Common myeloid progenitor, CD34-positive (primary cell): Measurements from ENCODE around the gene CFAP251.

Experiments
- CTCF ChIA-PET: fragments of 350-600 bp; sonication (Branson Sonifier 250); formaldehyde crosslinking; loops from one replicate; lab custom pipeline; 2021; ENCODE audit warnings: antibody characterized with exemption; lab: Charles Lee
- POLR2A ChIA-PET: fragments of 350-600 bp; sonication (Branson Sonifier 250); formaldehyde crosslinking; loops from one replicate; lab custom pipeline; 2021; ENCODE audit warnings: antibody characterized with exemption; lab: Charles Lee
- DNase-seq, 3 donors: peaks; one replicate each; pipeline versions ENCODE4 v3.0.0 to v3.0.0-alpha.2; 2013
- H3K27ac ChIP-seq, 2 experiments: 1 replicate in 1 of 2; 2 replicates in 1 of 2; pipeline ENCODE4 v1.7.0; 2013; ENCODE audit warnings: inconsistent platforms in 2 of 2, low read length in 2 of 2, mild to moderate bottlenecking in 2 of 2, low read depth in 1 of 2, moderate library complexity in 1 of 2; ENCODE audit not compliant: severe bottlenecking in 2 of 2, insufficient read depth in 1 of 2, poor library complexity in 1 of 2
- H3K27me3 ChIP-seq, 5 experiments: replicated peaks in 2 of 5; 1 replicate in 3 of 5; 2 replicates in 2 of 5; pipeline versions ENCODE4 v1.6.1 to v1.7.0; 2013; ENCODE audit warnings: low read length in 4 of 5, mild to moderate bottlenecking in 2 of 5, moderate library complexity in 2 of 5, inconsistent platforms in 1 of 5; ENCODE audit not compliant: insufficient read depth in 5 of 5, control insufficient read depth in 4 of 5
- H3K36me3 ChIP-seq, 4 experiments: 1 replicate in 2 of 4; 2 replicates in 2 of 4; pipeline versions ENCODE4 v1.6.1 to v1.7.0; 2013; ENCODE audit warnings: low read length in 3 of 4, control low read depth in 1 of 4, mild to moderate bottlenecking in 1 of 4; ENCODE audit not compliant: control insufficient read depth in 4 of 4, insufficient read depth in 4 of 4
- H3K4me1 ChIP-seq, 4 experiments: 1 replicate in 3 of 4; 2 replicates in 1 of 4; pipeline versions ENCODE4 v1.6.1 to v1.7.1; 2013; ENCODE audit warnings: low read length in 3 of 4, mild to moderate bottlenecking in 3 of 4, control low read depth in 1 of 4, inconsistent platforms in 1 of 4, moderate library complexity in 1 of 4; ENCODE audit not compliant: control insufficient read depth in 4 of 4, insufficient read depth in 4 of 4; ENCODE audit errors: control extremely low read depth in 1 of 4
- H3K4me3 ChIP-seq, 7 experiments: 1 replicate in 4 of 7; 2 replicates in 3 of 7; pipeline versions ENCODE4 v1.5.1 to v1.7.0; 2013; ENCODE audit warnings: mild to moderate bottlenecking in 7 of 7, low read length in 6 of 7, moderate library complexity in 6 of 7, inconsistent platforms in 2 of 7, low read depth in 2 of 7, control low read depth in 1 of 7; ENCODE audit not compliant: insufficient read depth in 4 of 7, control insufficient read depth in 1 of 7; ENCODE audit errors: extremely low read depth in 1 of 7
- H3K9me3 ChIP-seq, 5 experiments: 1 replicate in 4 of 5; 2 replicates in 1 of 5; pipeline versions ENCODE4 v1.6.1 to v1.7.1; 2013; ENCODE audit warnings: low read length in 4 of 5, mild to moderate bottlenecking in 2 of 5, inconsistent platforms in 1 of 5, low read depth in 1 of 5, moderate library complexity in 1 of 5; ENCODE audit not compliant: control insufficient read depth in 4 of 5, insufficient read depth in 2 of 5; ENCODE audit errors: control extremely low read depth in 1 of 5
- WGBS: methylation state at CpG from one replicate; pipeline ENCODE4 v1.1.5; 2013; ENCODE audit not compliant: insufficient coverage; 5-methylcytosine and 5-hydroxymethylcytosine counted together

The CFAP251 gene

GRCh38 chr12:122050706-122051105 is 132.3 kb downstream of the CFAP251 start:
- WGBS, result 96% methylated on average over 17 of the region's 20 CpGs
- H3K4me1 ChIP-seq, result no peaks in the 10 kb centered on the region
- H3K4me3 ChIP-seq, result no peak overlapping the region
- H3K36me3 ChIP-seq, result peaks cover 0 to 55% (median 38%) of the 10 kb centered on the region in 4 experiments
- CTCF ChIA-PET, result interaction anchor here (0.6 to 2.2 kb wide), 11 partner anchors 12 to 141 kb away, joined by 3 to 18 read pairs (median 4); no protein-coding TSS in a partner anchor
- no peaks in the 10 kb centered on the region for H3K9me3 ChIP-seq
- POLR2A ChIA-PET, result no interaction called here
- no peak overlapping the region for H3K27ac ChIP-seq
- no peaks in the 10 kb centered on the region for H3K27me3 ChIP-seq
- DNase-seq, result no peak

- POLR2A ChIA-PET, result no interaction called here
- Histone ChIP-seq H3K4me3 (no peak overlapping the region), H3K9me3 (no peaks in the 10 kb centered on the region), H3K4me1 (no peaks in the 10 kb centered on the region), H3K36me3 (peaks cover under 1 to 55% (median 39%) of the 10 kb centered on the region in 4 experiments), H3K27me3 (no peaks in the 10 kb centered on the region), H3K27ac (no peak overlapping the region)
- CTCF ChIA-PET, result interaction anchor here (0.6 to 2.2 kb wide), 14 partner anchors 12 to 141 kb away, joined by 3 to 18 read pairs (median 4); no protein-coding TSS in a partner anchor
- WGBS, result 96% methylated on average over 13 of the region's 14 CpGs
- no peak for DNase-seq
These were observed 133.0 kb downstream of the CFAP251 start for GRCh38 chr12:122051231-122051876.

- POLR2A ChIA-PET, result interaction anchor here (0.6 kb wide), 2 partner anchors 14 to 995 kb away, joined by 3 read pairs; no protein-coding TSS in a partner anchor
- CTCF ChIA-PET, result interaction anchor here (0.7 to 2.2 kb wide), 6 partner anchors 11 to 140 kb away, joined by 3 to 18 read pairs (median 5); no protein-coding TSS in a partner anchor
- WGBS, result 90% methylated on average over 2 of the region's 2 CpGs
- Histone ChIP-seq H3K36me3 (peaks cover 5 to 57% (median 41%) of the 10 kb centered on the region in 4 experiments), H3K4me3 (no peak overlapping the region), H3K9me3 (no peaks in the 10 kb centered on the region), H3K4me1 (no peaks in the 10 kb centered on the region), H3K27me3 (no peaks in the 10 kb centered on the region), H3K27ac (no peak overlapping the region)
- DNase-seq, result no peak
These were observed 133.9 kb downstream of the CFAP251 start for GRCh38 chr12:122052285-122052684.
